DMS79 treated with DMSO at 0.1 percent for 48 hours (cell line): ENCODE measurements around the gene PSMF1.

Source experiments
- DNase-seq: peaks from one replicate; lab custom pipeline; 2025; lab: John Stamatoyannopoulos, UW

PSMF1 gene

DNA sequence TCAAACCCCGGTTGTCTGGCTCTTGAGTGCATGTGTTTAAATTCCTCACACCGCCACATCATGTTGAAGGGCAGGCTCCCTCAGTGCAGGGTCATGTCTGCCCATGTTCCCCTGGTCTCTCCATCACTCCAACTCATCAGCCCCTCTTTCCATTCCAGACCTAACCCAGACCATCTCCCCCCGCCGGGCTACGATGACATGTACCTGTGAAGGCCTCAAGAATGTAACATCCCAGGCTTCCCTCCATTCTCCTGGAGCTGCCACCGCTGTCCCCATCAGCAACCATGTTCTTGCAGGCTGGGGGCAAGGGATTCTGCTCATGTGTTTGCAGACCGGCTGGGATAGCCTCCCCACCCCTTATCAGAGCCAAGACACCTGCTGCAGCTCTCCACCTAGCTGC is 46.5 kb downstream of the PSMF1 start:
- no peak for DNase-seq

DNA sequence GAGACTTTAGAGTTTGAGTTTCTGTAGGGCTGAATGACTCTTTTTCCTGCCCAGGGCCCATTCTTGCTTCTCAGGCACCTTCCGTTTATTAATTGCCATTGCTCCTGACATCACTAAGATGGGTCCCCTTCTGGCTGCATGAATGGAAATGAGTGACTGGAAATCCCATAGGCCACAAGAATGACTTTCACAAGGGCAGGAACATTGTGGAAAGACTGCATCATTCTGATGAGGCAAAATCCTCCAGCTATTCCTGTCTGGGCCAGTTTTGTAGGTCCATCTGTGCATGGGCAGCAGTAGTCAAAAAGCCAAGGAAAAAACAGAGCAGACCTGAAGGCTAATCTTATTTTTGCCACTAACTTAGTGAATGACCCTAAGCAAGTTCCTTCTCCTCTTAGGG is 47.1 kb downstream of the PSMF1 start:
- DNase-seq = no peak

DNA sequence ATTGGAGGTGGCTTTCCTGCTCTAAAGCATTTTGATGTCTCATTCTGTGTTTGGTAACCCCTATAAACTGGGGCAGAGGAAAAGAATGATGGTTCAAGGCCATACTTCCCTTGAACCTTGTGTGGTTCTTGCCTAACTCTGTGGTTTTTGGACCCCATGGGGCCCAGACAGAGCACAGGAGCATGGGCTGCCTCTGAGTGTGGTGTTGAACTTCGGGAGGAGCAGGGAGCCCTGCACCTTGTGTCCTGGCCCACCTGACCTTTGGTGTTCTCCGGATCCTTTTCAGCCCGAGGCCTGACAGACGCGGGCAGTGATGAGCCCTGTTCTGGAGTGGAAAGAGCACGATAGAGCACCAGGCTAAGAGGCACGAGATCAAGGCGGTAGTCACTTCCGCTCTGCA is 47.5 kb downstream of the PSMF1 start:
- DNase-seq = no peak

GRCh38 chr20:1166948-1167720 is 48.7 kb downstream of the PSMF1 start:
- no peak for DNase-seq

DNA sequence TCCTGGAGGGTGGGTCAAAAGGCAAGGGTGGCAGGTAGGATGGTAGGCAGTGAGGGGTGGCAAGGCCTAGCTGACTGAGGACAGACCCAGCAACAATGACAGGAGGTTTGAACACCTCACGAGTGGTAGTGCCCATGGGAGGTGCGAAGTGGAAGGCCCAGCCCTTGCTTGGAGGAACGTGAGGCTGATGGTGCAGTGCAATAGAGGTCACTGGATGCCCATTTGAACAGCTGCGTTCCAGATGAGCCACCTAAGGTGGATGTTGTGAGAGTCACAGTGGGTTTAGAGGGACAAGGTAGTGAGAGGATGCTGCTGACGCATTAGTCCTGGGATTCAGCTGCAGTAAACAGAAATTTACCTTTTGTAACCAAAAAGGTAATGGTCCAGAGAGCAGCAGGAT is 50.8 kb downstream of the PSMF1 start:
- no peak for DNase-seq

DNA sequence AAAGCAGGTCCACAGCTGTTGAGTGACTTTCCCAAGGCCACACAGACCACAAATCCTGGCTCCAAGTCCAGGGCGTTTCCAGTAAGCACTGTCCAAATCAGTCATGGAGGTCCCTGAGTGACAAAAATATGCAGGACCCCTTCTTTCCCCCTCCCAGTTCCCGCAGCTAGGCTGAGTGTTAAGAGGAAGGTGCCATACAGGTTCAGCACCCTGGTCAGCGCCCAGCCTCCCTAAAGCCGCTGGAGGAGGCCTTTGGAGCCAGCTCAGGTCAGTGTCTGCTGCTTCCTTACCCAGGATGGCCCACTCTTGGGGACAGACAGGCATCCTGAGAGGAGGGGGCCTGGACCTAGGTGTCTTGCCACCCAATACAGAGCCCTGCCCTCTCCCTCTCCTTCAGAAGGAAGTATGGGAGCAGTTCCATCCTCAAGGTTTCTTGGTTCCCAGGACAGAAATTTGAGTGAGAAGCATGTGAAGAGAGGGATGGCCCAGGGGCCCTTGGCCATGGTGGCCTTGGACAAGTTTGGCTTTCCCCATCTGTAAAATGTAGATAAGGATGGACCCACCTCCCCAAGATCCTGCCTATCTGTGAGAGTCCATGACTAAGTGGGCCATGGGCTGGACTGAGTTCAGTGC is 53.2 kb downstream of the PSMF1 start:
- DNase-seq = no peak

DNA sequence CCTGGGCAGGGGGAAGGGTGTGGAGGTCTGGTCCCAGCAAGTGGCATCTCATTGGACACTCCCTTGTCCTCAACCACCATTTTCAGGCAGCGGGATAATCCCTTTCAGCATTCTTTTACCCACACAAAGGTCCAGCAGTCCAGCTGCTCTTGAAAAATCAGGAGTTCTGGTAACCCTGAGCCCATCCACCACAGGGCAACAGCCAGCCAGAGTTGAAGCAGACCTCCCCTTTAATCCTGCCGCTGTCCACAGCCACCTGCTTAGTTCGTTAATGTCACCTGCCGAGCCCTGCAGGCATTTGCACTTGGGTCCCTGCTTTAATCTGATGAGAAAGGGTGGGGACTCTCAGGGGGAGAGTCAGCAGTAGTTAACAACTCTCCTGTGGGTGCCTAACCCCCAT is 55.3 kb downstream of the PSMF1 start:
- no peak for DNase-seq

GRCh38 chr20:1174787-1175186 is 56.4 kb downstream of the PSMF1 start:
- DNase-seq = no peak

DNA sequence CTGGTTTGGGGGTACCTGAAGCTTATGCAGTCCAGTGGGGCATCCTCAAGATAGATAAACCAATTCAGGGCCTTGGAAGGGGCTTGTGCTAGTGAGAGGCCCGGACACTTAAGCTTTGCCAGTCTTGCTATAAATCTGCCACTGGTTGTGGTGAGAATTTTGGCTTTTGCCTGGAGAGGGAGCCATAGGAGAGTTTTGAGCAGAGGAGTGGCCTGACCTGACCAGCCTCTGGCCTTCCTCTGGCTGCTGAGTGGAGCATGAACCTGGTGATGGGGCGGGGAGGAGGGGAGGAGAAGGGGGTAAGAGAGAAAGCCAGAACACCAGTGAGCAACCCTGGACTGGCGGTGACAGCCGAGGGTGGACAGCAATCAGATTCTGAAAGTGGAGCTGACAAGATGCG is 59.3 kb downstream of the PSMF1 start:
- no peak for DNase-seq

- no peak for DNase-seq
These were observed 59.7 kb downstream of the PSMF1 start for GRCh38 chr20:1178103-1178502.

DNA sequence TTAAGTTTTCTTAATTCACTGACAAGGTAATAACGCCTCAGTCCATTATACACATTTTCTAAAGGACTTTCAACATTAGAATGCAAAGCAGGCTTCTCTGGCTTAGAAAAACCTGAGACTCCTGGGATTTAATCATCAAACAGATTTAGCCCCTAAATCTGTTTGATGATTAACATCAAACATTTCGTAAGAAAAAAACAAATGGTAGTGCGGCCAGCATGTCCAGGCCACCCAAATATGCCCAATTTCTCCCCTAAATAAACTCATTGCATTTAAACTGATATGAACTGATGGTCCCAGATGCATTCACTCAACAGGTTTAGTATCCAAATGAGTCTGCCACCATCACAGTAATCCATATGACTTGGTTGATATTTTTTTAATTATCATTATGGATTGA is 60.2 kb downstream of the PSMF1 start:
- DNase-seq = no peak

- DNase-seq = no peak
These were observed 62.5 kb downstream of the PSMF1 start for GRCh38 chr20:1180949-1181348.

DNA sequence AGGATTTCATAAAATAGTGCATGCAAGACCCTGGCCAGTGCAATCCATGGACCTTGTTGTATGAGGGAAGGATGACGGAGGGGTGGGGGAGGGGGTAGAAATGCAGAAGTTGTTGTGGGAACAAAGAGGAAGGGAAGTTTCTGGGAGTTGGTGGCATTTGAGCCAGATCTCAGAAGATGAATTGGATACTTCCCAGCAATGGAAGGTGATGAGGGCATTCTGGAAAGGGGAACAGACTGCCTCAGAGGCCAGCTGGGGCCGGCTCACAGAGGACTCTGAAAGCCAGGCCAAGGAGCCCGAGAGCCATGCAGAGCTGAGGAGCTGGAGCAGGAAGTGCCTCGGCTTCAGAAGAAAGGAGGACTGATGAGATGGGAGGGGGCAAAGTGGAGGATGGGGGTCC is 63.7 kb downstream of the PSMF1 start:
- no peak for DNase-seq

- no peak for DNase-seq
These were observed 64.8 kb downstream of the PSMF1 start for GRCh38 chr20:1183153-1183552.

DNA sequence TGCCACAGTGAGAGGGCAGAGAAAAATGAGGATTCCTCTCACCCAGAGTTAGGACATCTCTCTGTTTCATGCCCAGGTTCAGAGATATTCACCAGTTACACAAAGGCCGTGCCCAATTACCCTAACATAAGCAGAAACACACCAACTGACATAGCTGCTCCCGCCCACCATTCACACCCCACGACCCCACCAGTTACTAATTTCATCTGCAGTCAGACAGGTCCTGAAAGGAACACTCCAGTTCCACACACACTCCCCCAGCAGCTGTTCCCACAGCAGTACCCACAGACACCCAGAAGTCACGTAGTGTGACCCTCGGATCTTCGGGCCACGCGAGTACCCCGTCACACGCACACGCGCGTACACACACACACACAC is 65.8 kb downstream of the PSMF1 start:
- no peak for DNase-seq

DNA sequence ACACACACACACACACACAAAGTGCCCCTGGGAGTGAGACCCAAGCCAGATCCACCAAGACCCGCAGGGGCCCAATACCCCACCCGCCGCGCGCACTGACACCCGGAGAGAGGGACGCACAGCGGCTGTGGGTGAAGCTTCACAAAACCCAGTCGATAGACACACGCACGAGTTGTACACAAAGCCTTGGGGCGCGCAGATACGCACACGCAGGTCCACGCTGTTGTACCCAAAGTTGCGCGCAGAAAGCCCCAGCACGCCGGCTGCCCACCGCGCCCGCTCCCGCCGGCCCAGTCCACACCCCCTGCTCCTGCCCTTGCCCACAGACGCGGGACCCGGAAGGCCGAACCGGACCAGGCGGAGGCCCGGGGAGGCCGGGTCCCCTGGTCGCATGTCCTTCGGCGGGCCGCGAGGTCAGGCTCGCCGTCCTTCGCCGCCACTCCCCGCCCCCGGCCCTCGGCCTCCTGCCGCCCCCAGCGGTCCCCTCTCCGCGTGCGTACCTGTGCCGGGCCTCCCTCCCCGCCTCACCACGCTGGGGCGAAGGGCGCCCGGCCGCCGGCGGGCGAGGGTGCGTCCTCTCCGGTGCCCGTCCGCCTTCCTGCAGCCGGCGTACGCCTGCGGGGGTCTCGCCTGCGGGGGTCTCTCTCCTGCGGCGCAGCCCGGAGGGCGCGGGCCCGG is 66.4 kb downstream of the PSMF1 start, which contains the start of gene TMEM74B:
Gene TMEM74B, minus strand, starts transcription at position 344 of the 678 bp plus-strand sequence. CDS start 1,180 bp downstream, outside the sequence.
- DNase-seq = no peak

DNA sequence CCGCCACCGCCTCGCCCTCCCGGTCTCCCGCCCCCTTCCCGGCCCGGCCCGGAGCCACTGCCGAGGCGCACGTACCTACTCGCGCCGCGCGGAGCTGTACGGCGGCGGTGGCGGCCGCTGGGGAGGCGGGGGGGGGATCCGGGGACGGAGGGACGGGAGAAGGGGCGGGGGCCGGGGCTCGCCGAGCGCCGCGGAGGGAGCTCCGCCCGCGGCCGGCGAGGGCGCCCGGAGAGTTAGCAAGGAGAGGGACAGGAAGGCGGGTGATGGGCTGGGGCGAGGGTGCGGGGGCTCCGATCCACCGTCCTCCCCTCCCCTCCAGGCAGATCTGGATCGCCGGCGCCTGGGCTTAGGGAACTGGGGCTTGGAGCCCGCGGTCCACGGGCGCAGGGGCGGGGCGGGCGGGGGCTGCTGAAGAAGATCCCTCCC is 66.9 kb downstream of the PSMF1 start:
- no peak for DNase-seq

DNA sequence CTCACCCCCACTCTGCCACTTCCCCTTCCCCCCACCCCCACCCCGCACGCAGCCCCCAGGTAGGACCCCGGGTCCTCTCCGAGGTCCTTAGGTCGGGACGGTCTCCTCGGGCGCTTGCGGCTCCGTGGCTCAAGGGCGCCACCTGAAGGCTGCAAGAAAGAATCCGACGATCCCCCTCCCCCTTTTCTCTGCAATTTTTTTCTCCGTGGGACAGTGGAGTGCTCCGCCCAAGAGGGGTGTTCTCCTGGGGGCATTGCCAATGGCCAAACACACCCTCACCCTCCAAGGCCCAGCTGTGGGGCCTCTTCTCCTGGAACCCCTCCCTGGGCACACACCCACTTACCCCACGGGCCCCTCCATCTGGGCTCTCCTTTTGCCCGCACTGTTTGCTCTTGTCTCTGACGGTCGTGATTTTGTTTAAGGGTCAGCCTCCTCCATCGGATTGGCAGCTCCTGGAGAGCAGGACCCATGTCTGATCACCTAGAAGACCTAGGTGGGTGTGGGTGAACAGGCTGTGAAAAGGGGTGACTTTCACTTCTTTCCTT is 67.5 kb downstream of the PSMF1 start:
- peak; percentile 14 for DNase-seq

- DNase-seq = no peak
These were observed 68.1 kb downstream of the PSMF1 start for GRCh38 chr20:1186367-1186991.

DNA sequence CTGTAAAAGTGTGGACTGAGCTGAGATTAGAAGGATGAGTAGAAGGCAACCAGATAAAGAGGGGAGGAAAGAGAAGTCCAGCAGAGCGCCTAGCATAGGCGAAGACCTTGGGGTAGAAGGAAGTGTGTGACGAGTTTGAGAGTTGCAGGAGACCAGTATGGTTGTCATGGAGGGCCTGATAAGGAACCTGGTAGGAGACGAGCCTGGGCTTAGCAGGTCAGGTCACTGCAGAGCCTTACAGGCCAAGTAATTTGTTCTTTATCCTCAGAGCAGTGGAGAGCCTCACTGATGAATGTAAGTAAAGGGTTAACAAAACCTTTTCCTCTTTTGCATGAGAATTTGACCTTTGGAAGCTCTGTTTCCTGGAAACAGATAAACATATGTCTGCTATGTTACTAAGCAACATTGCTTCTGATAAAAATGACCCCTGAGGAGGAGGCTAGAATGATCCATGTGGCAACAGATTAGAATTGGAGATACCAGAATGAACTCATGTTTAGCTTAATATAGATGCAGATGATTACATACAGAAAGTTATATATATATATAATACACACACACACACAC is 69.3 kb downstream of the PSMF1 start:
- no peak for DNase-seq

- DNase-seq = no peak
These were observed 69.9 kb downstream of the PSMF1 start for GRCh38 chr20:1188347-1188746.

DNA sequence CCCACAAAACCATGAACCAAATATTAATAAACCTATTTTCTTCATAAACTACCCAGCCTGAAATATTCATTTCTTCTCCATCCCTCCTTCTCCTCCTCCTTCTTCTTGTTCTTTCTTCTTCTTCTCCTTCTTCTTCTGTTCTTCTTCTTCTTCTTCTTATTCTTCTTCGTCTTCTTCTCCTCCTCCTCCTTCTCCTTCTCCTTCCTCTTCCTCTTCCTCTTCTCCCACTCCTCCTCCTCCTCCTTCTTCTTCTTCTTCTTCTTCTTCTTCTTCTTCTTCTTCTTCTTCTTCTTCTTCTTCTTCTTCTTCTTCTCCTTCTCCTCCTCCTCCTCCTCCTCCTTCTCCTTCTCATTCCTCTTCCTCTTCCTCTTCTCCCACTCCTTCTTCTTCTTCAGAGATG is 71.4 kb downstream of the PSMF1 start:
- DNase-seq = no peak
